Activated naive CD8-positive, alpha-beta T cell treated with anti-CD3 and anti-CD28 coated beads, Interleukin-2, amount 10 ng/mL, durations not matched to agents 7 days and 5 days (primary cell): ENCODE measurements around the gene AFF2. TPM values are rescaled to one million over a fixed set of nuclear protein-coding genes. Genes with fewer than 3 reads are reported as not detected.

Source experiments
- ATAC-seq: fragments of 150-1000 bp; cut with Tn5 transposase; one replicate; pipeline ENCODE4 v1.10.0; 2021; ENCODE audit warnings: low read depth, moderate library complexity
- POLR2A ChIA-PET: fragments of 350-600 bp; sonication (Branson Sonifier 250); formaldehyde crosslinking; loops from one replicate; lab custom pipeline; 2021; ENCODE audit warnings: antibody characterized with exemption; lab: Charles Lee
- DNase-seq: peaks from one replicate; pipeline ENCODE4 v3.0.0; 2021
- H3K27ac Mint-ChIP-seq: one replicate; pipeline ENCODE4 v1.8.0; 2022; ENCODE audit warnings: mild to moderate bottlenecking, mixed read lengths
- H3K27me3 Mint-ChIP-seq: one replicate; pipeline ENCODE4 v1.8.0; 2022; ENCODE audit warnings: mild to moderate bottlenecking, moderate library complexity, mixed read lengths
- H3K36me3 Mint-ChIP-seq: one replicate; pipeline ENCODE4 v1.8.0; 2021; ENCODE audit warnings: mild to moderate bottlenecking, mixed read lengths
- H3K4me1 Mint-ChIP-seq: one replicate; pipeline ENCODE4 v1.8.0; 2021; ENCODE audit warnings: mixed read lengths
- H3K4me3 Mint-ChIP-seq: one replicate; pipeline ENCODE4 v1.8.0; 2022; ENCODE audit warnings: mild to moderate bottlenecking, moderate library complexity, mixed read lengths
- H3K9me3 Mint-ChIP-seq: one replicate; pipeline ENCODE4 v1.8.0; 2021; ENCODE audit warnings: mixed read lengths
- total RNA-seq, 2 experiments: library from RNA; stranded (reverse); gene quantifications; one replicate each; pipeline ENCODE4 v1.2.3, GENCODE V29; 2021

The AFF2 gene
- total RNA-seq, 2 experiments from 2014 or later = 0.42 to 0.68 TPM

DNA sequence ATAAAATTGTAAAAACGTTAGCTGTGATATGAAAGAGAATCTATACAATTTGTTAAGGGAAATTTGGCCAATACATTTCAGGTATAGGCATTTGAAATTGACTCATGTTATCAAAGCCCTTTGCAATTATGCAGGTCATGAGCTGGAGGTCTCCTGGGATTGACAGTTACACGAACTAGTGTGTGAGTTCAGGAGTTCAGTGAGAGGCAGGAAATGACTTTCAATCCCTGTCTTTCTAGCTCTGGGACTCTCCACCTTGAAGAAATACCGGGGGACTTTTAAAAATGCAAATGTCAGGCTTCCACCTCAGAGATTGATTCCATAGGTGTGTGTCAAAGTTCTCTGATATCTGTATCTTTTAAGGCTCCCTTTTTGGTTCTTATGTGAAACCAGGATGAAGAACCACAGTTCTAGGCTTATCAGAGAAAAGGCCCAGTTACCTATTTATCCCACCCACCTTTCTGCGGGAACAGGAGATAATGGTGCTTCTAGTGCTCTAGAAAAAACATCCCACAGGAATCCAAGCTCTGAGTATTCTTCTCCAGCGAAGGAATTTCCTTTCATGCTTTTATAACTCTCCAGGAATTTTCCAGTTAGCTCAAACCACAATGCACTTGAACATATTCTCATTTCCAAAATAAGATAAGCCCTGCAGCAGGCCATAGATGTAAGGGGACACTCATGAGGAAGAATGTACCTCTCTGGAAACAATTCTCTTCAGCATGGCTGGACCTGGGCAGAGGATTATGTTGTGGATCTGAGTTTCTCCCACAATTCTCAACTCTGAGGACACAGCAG, 503.6 kb downstream of the AFF2 start:
- H3K27ac Mint-ChIP-seq = no peak overlapping the region
- POLR2A ChIA-PET = no interaction called here

DNA sequence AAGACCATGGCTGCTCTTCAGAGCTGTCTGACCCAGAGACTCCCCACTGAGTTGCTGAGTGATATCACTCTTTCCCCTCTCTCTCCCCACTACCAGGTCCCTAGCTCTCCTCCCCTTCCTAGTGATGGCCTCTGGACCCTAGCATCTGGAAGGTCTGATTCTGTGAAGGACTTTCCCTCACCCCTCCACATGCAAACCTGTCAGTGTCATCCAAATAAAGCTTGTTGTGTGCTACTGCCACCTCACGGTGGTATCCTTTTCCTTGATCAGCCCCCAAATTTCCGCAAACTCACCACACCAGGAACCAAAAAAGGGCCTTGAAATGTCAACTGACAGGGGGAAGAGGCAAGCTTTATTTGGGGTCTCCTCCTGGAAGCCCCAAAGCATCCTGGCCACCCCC, 504.5 kb downstream of the AFF2 start:
- no peak overlapping the region for H3K4me3 Mint-ChIP-seq
- no peak overlapping the region for H3K27ac Mint-ChIP-seq
- H3K4me1 Mint-ChIP-seq = no peaks in the 10 kb centered on the region
- ATAC-seq (no peak), DNase-seq (no peak)
- H3K27me3 Mint-ChIP-seq = no peaks in the 10 kb centered on the region
- no peaks in the 10 kb centered on the region for H3K36me3 Mint-ChIP-seq
- no peaks in the 10 kb centered on the region for H3K9me3 Mint-ChIP-seq
- POLR2A ChIA-PET = no interaction called here

More for the DNA sequence above, 503.6 kb downstream of the AFF2 start:
- Mint-ChIP-seq H3K4me3 (no peak overlapping the region), H3K36me3 (no peaks in the 10 kb centered on the region), H3K9me3 (no peaks in the 10 kb centered on the region), H3K4me1 (no peaks in the 10 kb centered on the region), H3K27me3 (no peaks in the 10 kb centered on the region)
- DNase-seq = no peak
- no peak for ATAC-seq

DNA sequence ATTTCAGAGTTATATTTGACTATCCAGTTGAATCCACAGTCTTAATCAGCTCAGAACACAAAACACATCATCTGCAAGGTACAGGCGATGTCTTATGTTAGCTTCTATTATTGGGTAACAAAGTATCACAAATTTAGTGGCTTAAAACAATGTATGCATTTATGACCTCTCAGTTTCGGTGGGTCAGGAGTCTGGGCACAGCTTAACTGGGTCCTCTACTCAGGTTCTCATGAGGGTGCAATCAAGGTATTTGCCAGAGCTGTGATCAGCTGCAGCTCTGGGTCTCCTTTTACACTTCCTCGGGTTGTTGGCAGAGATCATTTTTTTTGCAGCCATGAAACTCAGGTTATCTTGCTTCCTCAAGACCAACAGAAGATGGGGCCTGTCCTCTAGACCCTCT, 505.8 kb downstream of the AFF2 start:
- POLR2A ChIA-PET = no interaction called here
- Mint-ChIP-seq H3K9me3 (no peaks in the 10 kb centered on the region), H3K4me1 (no peaks in the 10 kb centered on the region), H3K27me3 (no peaks in the 10 kb centered on the region), H3K36me3 (no peaks in the 10 kb centered on the region), H3K27ac (no peak overlapping the region), H3K4me3 (no peak overlapping the region)
- ATAC-seq (no peak), DNase-seq (no peak)

DNA sequence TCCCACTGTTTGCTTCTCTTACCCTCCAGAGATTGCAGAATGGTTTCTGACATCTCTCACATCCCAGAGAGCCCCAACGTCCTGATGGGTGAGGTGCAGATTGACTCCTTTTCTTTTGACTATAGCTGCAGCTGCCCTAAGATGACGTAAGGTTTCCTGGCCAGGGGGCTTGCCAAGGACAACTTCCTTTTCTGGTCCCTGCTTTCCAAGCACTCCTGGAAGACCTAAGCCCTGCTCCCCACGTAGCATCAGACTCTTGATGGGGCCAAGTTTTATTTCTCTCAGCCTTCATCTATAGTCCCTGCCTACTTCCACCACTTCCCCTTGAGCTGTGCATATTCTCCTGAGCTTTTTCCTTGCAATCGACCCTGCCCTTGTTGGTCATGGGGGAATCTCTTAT, 507.0 kb downstream of the AFF2 start:
- POLR2A ChIA-PET = no interaction called here
- no peak overlapping the region for H3K27ac Mint-ChIP-seq
- no peaks in the 10 kb centered on the region for H3K27me3 Mint-ChIP-seq
- H3K4me3 Mint-ChIP-seq = no peak overlapping the region
- H3K36me3 Mint-ChIP-seq = no peaks in the 10 kb centered on the region
- H3K4me1 Mint-ChIP-seq = no peaks in the 10 kb centered on the region
- DNase-seq = no peak
- no peak for ATAC-seq
- H3K9me3 Mint-ChIP-seq = no peaks in the 10 kb centered on the region

DNA sequence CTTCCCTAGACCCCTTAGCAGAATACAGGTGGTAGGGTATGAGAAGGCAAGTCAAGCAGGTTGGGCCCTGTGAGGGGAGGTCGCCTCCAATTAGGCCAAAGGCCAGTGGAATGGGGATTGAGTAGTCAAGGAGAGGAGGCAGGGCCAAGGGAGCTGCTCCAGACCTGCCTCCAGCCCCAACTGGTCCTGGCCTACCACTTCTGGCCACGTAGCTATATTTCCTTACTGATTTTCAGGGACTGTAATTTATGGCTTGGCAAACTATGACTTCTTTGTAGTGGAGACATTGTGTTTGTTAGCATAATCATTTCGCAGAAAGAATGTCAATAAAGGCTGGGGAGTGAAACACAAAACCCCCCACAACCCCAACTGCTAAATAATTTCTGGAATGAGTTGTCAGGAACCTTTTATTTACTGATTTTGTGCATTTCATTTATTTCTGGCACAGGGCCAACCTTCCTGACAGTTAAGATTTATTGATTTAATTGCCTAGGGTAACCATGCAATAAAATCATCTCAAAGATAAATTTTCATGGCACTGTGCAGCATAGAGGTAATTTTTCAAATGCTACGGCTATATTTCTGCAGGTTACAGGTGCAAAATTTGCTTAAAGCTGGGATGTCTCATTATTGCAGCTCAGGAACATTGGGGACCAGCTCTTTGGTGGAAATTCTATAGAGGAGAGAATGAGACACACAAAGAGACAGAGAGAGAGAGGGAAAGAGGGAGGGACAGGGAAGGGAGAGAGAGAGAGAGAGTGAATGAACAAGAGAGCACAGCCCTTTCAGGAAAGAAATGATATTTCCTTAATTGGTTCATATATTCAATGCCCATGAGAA, 509.8 kb downstream of the AFF2 start:
- Mint-ChIP-seq H3K4me3 (no peak overlapping the region), H3K36me3 (no peaks in the 10 kb centered on the region), H3K27ac (no peak overlapping the region), H3K9me3 (no peaks in the 10 kb centered on the region), H3K27me3 (no peaks in the 10 kb centered on the region), H3K4me1 (no peaks in the 10 kb centered on the region)
- DNase-seq (no peak), ATAC-seq (no peak)
- POLR2A ChIA-PET = no interaction called here

DNA sequence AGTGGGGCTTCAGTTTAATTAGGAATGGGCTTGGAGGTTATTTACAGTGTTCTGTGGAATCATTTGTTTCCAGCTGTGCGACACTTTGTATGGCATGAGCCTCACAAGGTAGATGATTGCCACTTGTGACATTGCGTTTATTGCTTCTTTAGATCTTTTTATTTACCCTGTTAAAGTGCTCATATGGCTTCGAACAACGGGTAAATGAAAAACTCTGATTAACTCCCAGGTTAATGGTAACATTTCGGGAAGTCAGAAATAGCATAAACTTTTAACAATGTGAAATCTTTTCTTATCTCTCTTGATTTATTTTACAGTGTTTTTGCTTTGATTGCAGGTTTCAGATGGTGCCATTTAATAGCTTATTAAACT, 510.4 kb downstream of the AFF2 start:
- H3K27ac Mint-ChIP-seq = no peak overlapping the region
- POLR2A ChIA-PET = no interaction called here
- no peaks in the 10 kb centered on the region for H3K27me3 Mint-ChIP-seq
- H3K4me1 Mint-ChIP-seq = no peaks in the 10 kb centered on the region
- ATAC-seq (no peak), DNase-seq (no peak)
- H3K9me3 Mint-ChIP-seq = no peaks in the 10 kb centered on the region
- no peak overlapping the region for H3K4me3 Mint-ChIP-seq
- H3K36me3 Mint-ChIP-seq = no peaks in the 10 kb centered on the region

DNA sequence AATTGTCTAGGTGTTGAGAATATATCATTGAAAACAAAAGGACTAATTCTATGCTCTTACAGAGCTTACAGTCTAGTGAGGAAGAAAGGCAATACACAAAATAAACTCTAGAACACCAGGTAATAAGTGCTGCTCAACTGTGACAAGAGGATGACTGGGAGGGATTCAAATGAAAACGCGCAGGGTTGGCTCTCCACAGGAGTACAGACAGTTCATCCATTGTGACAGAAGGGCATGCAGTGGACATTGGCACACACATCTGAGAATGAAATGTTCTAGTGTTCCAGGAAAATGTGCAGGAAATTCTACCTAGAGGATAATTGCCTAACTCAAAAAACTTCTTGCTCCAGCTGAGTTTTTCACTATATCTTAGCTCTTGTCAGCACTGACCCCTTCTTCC, 512.7 kb downstream of the AFF2 start:
- Mint-ChIP-seq H3K4me3 (no peak overlapping the region), H3K27ac (no peak overlapping the region), H3K36me3 (no peaks in the 10 kb centered on the region), H3K9me3 (no peaks in the 10 kb centered on the region), H3K4me1 (no peaks in the 10 kb centered on the region), H3K27me3 (no peaks in the 10 kb centered on the region)
- no peak for DNase-seq
- no peak for ATAC-seq
- POLR2A ChIA-PET = no interaction called here

DNA sequence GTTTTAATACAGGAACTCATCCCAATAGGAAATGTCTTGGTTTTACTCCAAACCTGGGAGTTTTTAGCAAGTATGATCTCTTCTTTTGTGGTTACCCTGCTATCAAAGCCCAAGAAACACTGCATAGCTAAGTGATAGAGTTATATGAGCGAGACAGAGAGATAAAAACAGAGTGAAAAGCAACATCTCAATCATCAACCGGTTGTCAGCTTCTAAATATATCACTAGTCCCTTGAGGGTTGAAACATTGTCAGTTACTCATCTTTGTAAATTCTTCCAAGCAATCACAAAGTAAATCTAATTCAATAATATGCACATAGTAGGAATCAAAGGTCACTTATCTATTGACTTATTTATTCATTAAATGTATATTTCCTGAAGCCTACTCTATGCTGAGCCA, 520.7 kb downstream of the AFF2 start:
- Mint-ChIP-seq H3K27ac (no peak overlapping the region), H3K27me3 (no peaks in the 10 kb centered on the region), H3K4me1 (no peaks in the 10 kb centered on the region), H3K36me3 (no peaks in the 10 kb centered on the region), H3K9me3 (no peaks in the 10 kb centered on the region), H3K4me3 (no peak overlapping the region)
- DNase-seq = no peak
- ATAC-seq = no peak
- POLR2A ChIA-PET = no interaction called here

DNA sequence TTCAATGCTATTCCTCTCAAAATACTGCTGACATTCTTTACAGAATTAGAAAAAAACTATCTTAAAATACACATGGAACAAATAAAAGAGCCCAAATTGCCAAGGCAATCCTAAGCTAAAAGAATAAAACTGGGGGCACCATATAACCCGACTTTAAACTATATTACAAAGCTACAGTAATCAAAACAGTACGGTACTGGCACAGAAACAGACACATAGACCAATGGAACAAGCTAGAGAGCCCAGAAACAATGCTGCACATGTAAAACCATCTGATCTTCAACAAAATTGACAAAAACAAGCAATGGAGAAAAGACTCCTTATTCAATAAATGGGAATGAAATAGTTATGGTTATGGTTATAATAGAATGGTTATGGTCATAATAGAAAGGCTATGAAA, 522.1 kb downstream of the AFF2 start:
- Mint-ChIP-seq H3K36me3 (no peaks in the 10 kb centered on the region), H3K4me3 (no peak overlapping the region), H3K9me3 (no peaks in the 10 kb centered on the region), H3K27me3 (no peaks in the 10 kb centered on the region), H3K4me1 (no peaks in the 10 kb centered on the region), H3K27ac (no peak overlapping the region)
- DNase-seq = no peak
- POLR2A ChIA-PET = no interaction called here
- no peak for ATAC-seq

DNA sequence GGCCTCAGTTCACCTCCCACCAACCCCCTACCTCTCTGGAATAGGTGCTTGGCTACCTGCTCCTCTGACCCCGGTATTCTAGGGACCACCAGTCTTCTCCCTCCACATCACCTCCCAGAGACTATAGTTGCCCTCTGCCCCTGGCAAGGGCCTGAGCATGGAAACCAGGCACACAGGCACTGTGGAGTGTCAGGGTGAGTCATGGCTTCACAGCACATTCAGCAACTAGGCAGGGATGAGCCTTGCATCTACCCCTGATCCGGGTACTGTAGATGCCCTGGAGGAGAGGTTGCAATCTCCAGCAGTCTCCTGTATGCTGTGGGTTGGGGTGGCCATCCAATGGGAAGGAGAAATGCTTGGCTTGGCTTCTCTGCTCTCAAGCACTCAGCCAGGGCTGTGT, 532.0 kb downstream of the AFF2 start:
- ATAC-seq = no peak
- Mint-ChIP-seq H3K27ac (no peak overlapping the region), H3K4me3 (no peak overlapping the region), H3K27me3 (no peaks in the 10 kb centered on the region), H3K9me3 (no peaks in the 10 kb centered on the region), H3K36me3 (no peaks in the 10 kb centered on the region), H3K4me1 (no peaks in the 10 kb centered on the region)
- POLR2A ChIA-PET = no interaction called here
- DNase-seq = no peak

DNA sequence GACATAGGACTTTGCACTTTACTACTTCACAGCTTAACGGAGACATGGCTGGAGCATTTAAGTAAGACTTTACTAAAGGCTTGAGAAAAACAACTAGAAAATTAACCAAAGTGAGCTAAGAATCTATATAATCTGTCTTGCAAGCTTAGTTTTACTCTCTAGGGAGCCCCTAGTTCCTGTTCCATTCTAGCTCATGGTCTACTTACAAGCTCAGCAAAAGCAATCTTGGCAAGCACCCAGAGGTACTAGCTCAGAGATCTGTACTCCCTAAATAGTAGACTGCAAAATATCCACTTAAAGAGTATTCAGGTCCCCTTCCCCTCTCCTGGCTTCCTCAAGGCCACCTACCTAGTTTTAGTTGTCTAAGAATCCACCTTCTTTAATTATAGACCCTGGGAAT, 535.7 kb downstream of the AFF2 start:
- Mint-ChIP-seq H3K36me3 (no peaks in the 10 kb centered on the region), H3K9me3 (no peaks in the 10 kb centered on the region), H3K4me1 (no peaks in the 10 kb centered on the region), H3K27me3 (no peaks in the 10 kb centered on the region), H3K27ac (no peak overlapping the region), H3K4me3 (no peak overlapping the region)
- no peak for ATAC-seq
- POLR2A ChIA-PET = no interaction called here
- no peak for DNase-seq

DNA sequence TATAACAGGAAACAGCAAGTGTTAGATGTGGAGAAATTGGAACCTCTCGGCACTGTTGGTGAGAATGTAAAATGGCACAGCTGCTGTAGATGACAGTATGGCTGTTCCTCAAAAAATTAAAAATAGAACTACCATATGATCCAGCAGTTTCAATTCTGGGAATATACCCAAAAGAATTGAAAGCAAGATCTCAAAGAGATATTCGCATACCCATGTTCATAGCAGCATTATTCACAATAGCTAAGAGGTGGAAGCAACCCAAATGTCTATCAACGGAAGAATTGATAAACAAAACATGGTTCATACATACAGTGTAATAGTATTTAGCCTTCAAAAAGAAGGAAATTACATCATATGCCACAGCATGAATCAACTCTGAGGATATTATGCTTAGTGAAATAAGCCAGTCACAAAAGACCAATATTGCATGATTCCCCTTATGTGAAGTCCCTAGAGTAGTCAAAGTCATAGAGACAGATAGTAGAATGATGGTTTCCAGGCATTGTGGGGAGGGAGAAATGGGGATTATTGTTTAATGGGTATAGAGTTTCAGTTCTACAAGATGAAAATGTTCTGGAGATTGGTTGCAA, 537.0 kb downstream of the AFF2 start:
- no peaks in the 10 kb centered on the region for H3K9me3 Mint-ChIP-seq
- POLR2A ChIA-PET = no interaction called here
- H3K27me3 Mint-ChIP-seq = no peaks in the 10 kb centered on the region
- H3K4me1 Mint-ChIP-seq = no peaks in the 10 kb centered on the region
- no peak overlapping the region for H3K27ac Mint-ChIP-seq
- ATAC-seq = no peak
- H3K36me3 Mint-ChIP-seq = no peaks in the 10 kb centered on the region
- DNase-seq = no peak
- H3K4me3 Mint-ChIP-seq = no peak overlapping the region

DNA sequence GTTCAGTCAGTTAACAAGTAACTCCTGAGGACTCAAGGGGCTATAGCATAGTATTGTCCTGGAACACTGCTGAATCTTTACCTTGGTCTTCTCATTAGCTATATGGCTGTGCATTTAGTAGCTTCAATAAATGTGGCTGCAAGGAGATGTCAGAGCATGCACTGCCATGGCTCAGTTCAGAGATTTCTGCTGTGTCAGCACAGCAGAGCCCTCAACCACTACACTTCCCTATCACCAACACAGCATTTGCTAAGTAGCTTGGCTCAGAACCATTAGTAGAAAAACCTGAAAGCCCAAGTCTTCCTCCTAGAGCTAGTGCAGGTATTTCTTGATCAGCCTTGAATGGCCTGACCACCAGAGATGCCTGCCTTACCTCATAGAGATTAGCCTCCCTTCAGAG, 538.6 kb downstream of the AFF2 start:
- H3K27me3 Mint-ChIP-seq = no peaks in the 10 kb centered on the region
- DNase-seq = no peak
- no peak for ATAC-seq
- POLR2A ChIA-PET = no interaction called here
- no peaks in the 10 kb centered on the region for H3K9me3 Mint-ChIP-seq
- H3K36me3 Mint-ChIP-seq = no peaks in the 10 kb centered on the region
- H3K27ac Mint-ChIP-seq = no peak overlapping the region
- H3K4me1 Mint-ChIP-seq = no peaks in the 10 kb centered on the region
- no peak overlapping the region for H3K4me3 Mint-ChIP-seq
